Spleen (tissue), 7 donors: ENCODE results near the gene UGT2A1.

Experiments
- CTCF ChIP-seq, 11 experiments: fragments of 200-600 bp in 7 of 11; fragments of 450-650 bp in 4 of 11; sonication (generic) in 4 of 11; IDR thresholded peaks in 8 of 11; conservative IDR thresholded peaks in 3 of 11; 1 replicate in 7 of 11; 2 replicates in 4 of 11; pipeline versions ENCODE4 v1.4.0 to v1.8.0; 2016 to 2021; ENCODE audit warnings: antibody characterized with exemption in 11 of 11, inconsistent platforms in 4 of 11, mild to moderate bottlenecking in 1 of 11
- POLR2A ChIP-seq, 3 donors: fragments of 450-650 bp; IDR thresholded peaks; one replicate each; pipeline ENCODE4 v1.5.1; 2017; ENCODE audit warnings: antibody characterized with exemption in 3 of 3, mild to moderate bottlenecking in 1 of 3
- POLR2AphosphoS5 ChIP-seq, 3 donors: sonication (generic); formaldehyde crosslinking; IDR thresholded peaks; one replicate each; pipeline ENCODE4 v1.5.1; 2017; ENCODE audit warnings: antibody characterized with exemption in 3 of 3
- donor health status: DM: no; HTN: no; CAD: no; lungs with moderate emphysema.
- donor health status: DM: no; HTN: no; CAD: no.
- donor health status: DM: no; HTN: no; CAD: no.

GRCh38 chr4:69668680-69669079 is 15.6 kb upstream of the UGT2A1 start:
- TF ChIP-seq CTCF (IDR thresholded peaks at IDR 0.05 in 8 of 11, conservative IDR thresholded peaks at IDR 0.05 in 3 of 11) (no peak), POLR2A (IDR thresholded peaks at IDR 0.05) (no peak), POLR2AphosphoS5 (IDR thresholded peaks at IDR 0.05) (no peak)
